ENCODE data around the gene UBALD1.

- TF ChIP-seq, protein P1, sequence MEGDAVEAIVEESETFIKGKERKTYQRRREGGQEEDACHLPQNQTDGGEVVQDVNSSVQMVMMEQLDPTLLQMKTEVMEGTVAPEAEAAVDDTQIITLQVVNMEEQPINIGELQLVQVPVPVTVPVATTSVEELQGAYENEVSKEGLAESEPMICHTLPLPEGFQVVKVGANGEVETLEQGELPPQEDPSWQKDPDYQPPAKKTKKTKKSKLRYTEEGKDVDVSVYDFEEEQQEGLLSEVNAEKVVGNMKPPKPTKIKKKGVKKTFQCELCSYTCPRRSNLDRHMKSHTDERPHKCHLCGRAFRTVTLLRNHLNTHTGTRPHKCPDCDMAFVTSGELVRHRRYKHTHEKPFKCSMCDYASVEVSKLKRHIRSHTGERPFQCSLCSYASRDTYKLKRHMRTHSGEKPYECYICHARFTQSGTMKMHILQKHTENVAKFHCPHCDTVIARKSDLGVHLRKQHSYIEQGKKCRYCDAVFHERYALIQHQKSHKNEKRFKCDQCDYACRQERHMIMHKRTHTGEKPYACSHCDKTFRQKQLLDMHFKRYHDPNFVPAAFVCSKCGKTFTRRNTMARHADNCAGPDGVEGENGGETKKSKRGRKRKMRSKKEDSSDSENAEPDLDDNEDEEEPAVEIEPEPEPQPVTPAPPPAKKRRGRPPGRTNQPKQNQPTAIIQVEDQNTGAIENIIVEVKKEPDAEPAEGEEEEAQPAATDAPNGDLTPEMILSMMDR (IDR thresholded peaks at IDR 0.05 in 2 of 3, conservative IDR thresholded peaks at IDR 0.05 in 1 of 3; ENCODE audit: borderline replicate concordance in 1 of 3, insufficient read depth in 1 of 3, low read depth in 2 of 3, low read length in 2 of 3) = no peak
- no peak for TF ChIP-seq CEBPB (IDR thresholded peaks at IDR 0.05; ENCODE audit: low read depth)
- no peak for TF ChIP-seq POLR2A (IDR thresholded peaks at IDR 0.05; ENCODE audit: borderline replicate concordance, extremely low read depth, insufficient read depth, insufficient read length)
- TF ChIP-seq EZH2phosphoT487 (IDR thresholded peaks at IDR 0.05; ENCODE audit: borderline replicate concordance) = no peak
- no peak for TF ChIP-seq ZFX (IDR thresholded peaks at IDR 0.05)
- TF ChIP-seq, protein P2, sequence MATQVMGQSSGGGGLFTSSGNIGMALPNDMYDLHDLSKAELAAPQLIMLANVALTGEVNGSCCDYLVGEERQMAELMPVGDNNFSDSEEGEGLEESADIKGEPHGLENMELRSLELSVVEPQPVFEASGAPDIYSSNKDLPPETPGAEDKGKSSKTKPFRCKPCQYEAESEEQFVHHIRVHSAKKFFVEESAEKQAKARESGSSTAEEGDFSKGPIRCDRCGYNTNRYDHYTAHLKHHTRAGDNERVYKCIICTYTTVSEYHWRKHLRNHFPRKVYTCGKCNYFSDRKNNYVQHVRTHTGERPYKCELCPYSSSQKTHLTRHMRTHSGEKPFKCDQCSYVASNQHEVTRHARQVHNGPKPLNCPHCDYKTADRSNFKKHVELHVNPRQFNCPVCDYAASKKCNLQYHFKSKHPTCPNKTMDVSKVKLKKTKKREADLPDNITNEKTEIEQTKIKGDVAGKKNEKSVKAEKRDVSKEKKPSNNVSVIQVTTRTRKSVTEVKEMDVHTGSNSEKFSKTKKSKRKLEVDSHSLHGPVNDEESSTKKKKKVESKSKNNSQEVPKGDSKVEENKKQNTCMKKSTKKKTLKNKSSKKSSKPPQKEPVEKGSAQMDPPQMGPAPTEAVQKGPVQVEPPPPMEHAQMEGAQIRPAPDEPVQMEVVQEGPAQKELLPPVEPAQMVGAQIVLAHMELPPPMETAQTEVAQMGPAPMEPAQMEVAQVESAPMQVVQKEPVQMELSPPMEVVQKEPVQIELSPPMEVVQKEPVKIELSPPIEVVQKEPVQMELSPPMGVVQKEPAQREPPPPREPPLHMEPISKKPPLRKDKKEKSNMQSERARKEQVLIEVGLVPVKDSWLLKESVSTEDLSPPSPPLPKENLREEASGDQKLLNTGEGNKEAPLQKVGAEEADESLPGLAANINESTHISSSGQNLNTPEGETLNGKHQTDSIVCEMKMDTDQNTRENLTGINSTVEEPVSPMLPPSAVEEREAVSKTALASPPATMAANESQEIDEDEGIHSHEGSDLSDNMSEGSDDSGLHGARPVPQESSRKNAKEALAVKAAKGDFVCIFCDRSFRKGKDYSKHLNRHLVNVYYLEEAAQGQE (IDR thresholded peaks at IDR 0.05; ENCODE audit: low read depth) = no peak
These were observed 25.7 kb downstream of the UBALD1 start for GRCh38 chr16:4588961-4589360.

Data from HCT116 (cell line).